IMR-90 (cell line): ENCODE data around the gene IGF1R. TPM values are rescaled to one million over a fixed set of nuclear protein-coding genes. Genes with fewer than 3 reads are reported as not detected.

Source experiments
- ATAC-seq: fragments of 200-7000 bp; cut with Tn5 transposase; 2 replicates; pipeline ENCODE4 v1.9.1; 2020; ENCODE audit warnings: low read depth, mild to moderate bottlenecking, moderate library complexity
- BruUV-seq: library from RNA; stranded (reverse); fragments of 400-500 nt; replicated peaks from 2 replicates; lab custom pipeline; 2021; lab: Mats Ljungman, UMichigan
- CTCF ChIA-PET: fragments of 300-600 bp; formaldehyde crosslinking; extraction: SDS; loops from one replicate; lab custom pipeline; 2021; ENCODE audit warnings: antibody characterized with exemption; lab: Yijun Ruan, JAX
- POLR2A ChIA-PET: fragments of 300-600 bp; sonication (Branson Sonifier 250); formaldehyde crosslinking; loops from one replicate; lab custom pipeline; 2022; ENCODE audit warnings: antibody characterized with exemption; ENCODE audit not compliant: unreplicated experiment; lab: Charles Lee
- DNase-seq: peaks from one replicate; pipeline ENCODE4 v3.0.0; 2013
- H2AFZ ChIP-seq: replicated peaks from 2 replicates; pipeline ENCODE3; 2013; ENCODE audit warnings: low read length, mild to moderate bottlenecking; ENCODE audit not compliant: poor library complexity
- H2AK5ac ChIP-seq: 2 replicates; pipeline ENCODE4 v1.6.1; 2013; ENCODE audit warnings: low read depth, low read length, inconsistent platforms
- H2AK9ac ChIP-seq: replicated peaks from 2 replicates; pipeline ENCODE3; 2013; ENCODE audit warnings: mild to moderate bottlenecking, low read depth, low read length, moderate library complexity; ENCODE audit not compliant: poor library complexity
- H2BK120ac ChIP-seq: 2 replicates; pipeline ENCODE4 v1.6.1; 2013; ENCODE audit warnings: low read depth, low read length, inconsistent platforms
- H2BK15ac ChIP-seq: 3 replicates; pipeline ENCODE4 v1.6.1; 2013; ENCODE audit warnings: low read depth, low read length, inconsistent platforms
- H2BK20ac ChIP-seq: 2 replicates; pipeline ENCODE4 v1.6.1; 2013; ENCODE audit warnings: low read depth, mild to moderate bottlenecking, inconsistent platforms, low read length, moderate library complexity
- H2BK5ac ChIP-seq: 2 replicates; pipeline ENCODE4 v1.6.1; 2013; ENCODE audit warnings: mild to moderate bottlenecking, low read depth, low read length, inconsistent platforms; ENCODE audit not compliant: poor library complexity, severe bottlenecking
- H3K14ac ChIP-seq: replicated peaks from 2 replicates; pipeline ENCODE4 v1.6.1; 2013; ENCODE audit warnings: low read depth, low read length, inconsistent platforms
- H3K18ac ChIP-seq: 2 replicates; pipeline ENCODE4 v1.6.1; 2013; ENCODE audit warnings: low read depth, low read length, control low read depth
- H3K23ac ChIP-seq: 2 replicates; pipeline ENCODE4 v1.6.1; 2013; ENCODE audit warnings: low read depth, low read length, inconsistent platforms
- H3K27ac ChIP-seq: 2 replicates; pipeline ENCODE4 v1.5.1; 2013; ENCODE audit warnings: mild to moderate bottlenecking, control low read depth, low read length; ENCODE audit not compliant: insufficient read depth
- H3K27me3 ChIP-seq: 2 replicates; pipeline ENCODE4 v1.6.1; 2013; ENCODE audit warnings: low read length; ENCODE audit not compliant: control insufficient read depth, insufficient read depth
- H3K36me3 ChIP-seq: 2 replicates; pipeline ENCODE4 v1.6.1; 2013; ENCODE audit warnings: low read length, mixed read lengths; ENCODE audit not compliant: control insufficient read depth, insufficient read depth
- H3K4ac ChIP-seq: 2 replicates; pipeline ENCODE4 v1.6.1; 2013; ENCODE audit warnings: low read depth, low read length, inconsistent platforms
- H3K4me1 ChIP-seq: 2 replicates; pipeline ENCODE4 v1.6.1; 2013; ENCODE audit warnings: low read length, mixed read lengths; ENCODE audit not compliant: control insufficient read depth, insufficient read depth
- H3K4me2 ChIP-seq: 2 replicates; pipeline ENCODE4 v1.6.1; 2013; ENCODE audit warnings: low read depth, mild to moderate bottlenecking, control low read depth, low read length, moderate library complexity
- H3K4me3 ChIP-seq: 2 replicates; pipeline ENCODE4 v1.5.1; 2013; ENCODE audit warnings: low read depth, mild to moderate bottlenecking, control low read depth, low read length, moderate library complexity; ENCODE audit not compliant: insufficient read depth
- H3K56ac ChIP-seq: 2 replicates; pipeline ENCODE4 v1.6.1; 2013; ENCODE audit warnings: low read length, inconsistent platforms; ENCODE audit not compliant: insufficient read depth; ENCODE audit errors: extremely low read depth
- H3K79me1 ChIP-seq, 2 experiments: 2 replicates each; pipeline ENCODE4 v1.6.1; 2013; ENCODE audit warnings: low read length in 2 of 2, inconsistent platforms in 1 of 2, low read depth in 1 of 2
- H3K9ac ChIP-seq: 2 replicates; pipeline ENCODE4 v1.6.1; 2013; ENCODE audit warnings: low read depth, low read length, control low read depth
- H3K9me1 ChIP-seq: 2 replicates; pipeline ENCODE4 v1.6.1; 2013; ENCODE audit warnings: low read length, inconsistent platforms; ENCODE audit not compliant: insufficient read depth
- H3K9me3 ChIP-seq: 2 replicates; pipeline ENCODE4 v1.6.1; 2013; ENCODE audit warnings: low read length; ENCODE audit not compliant: control insufficient read depth, insufficient read depth
- H4K20me1 ChIP-seq: 2 replicates; pipeline ENCODE4 v1.6.1; 2013; ENCODE audit warnings: low read length, inconsistent platforms; ENCODE audit not compliant: insufficient read depth
- H4K5ac ChIP-seq: 2 replicates; pipeline ENCODE4 v1.6.1; 2013; ENCODE audit warnings: mild to moderate bottlenecking, low read depth, low read length, control low read depth
- H4K8ac ChIP-seq, 2 experiments: 2 replicates each; pipeline ENCODE4 v1.6.1; 2013; ENCODE audit warnings: low read depth in 2 of 2, low read length in 2 of 2, control low read depth in 1 of 2, inconsistent platforms in 1 of 2
- H4K91ac ChIP-seq: 2 replicates; pipeline ENCODE4 v1.6.1; 2013; ENCODE audit warnings: low read depth, low read length, inconsistent platforms; ENCODE audit not compliant: insufficient read depth
- ELK1 ChIP-seq: fragments of 150-350 bp; IDR thresholded peaks from 2 replicates; pipeline ENCODE4 v1.6.1; 2016; ENCODE audit warnings: low read depth, mild to moderate bottlenecking, low read length, moderate library complexity, borderline replicate concordance
- MAFK ChIP-seq: IDR thresholded peaks from 2 replicates; pipeline ENCODE4 v1.6.1; 2012; ENCODE audit warnings: low read depth, low read length, improper control_type of control experiment
- MXI1 ChIP-seq: IDR thresholded peaks from 2 replicates; pipeline ENCODE4 v1.6.1; 2012; ENCODE audit warnings: low read depth, mild to moderate bottlenecking, low read length, moderate library complexity, borderline replicate concordance
- POLR2A ChIP-seq: IDR thresholded peaks from 2 replicates; pipeline ENCODE4 v1.6.1; 2012; ENCODE audit warnings: mild to moderate bottlenecking, low read depth, low read length
- RAD21 ChIP-seq: IDR thresholded peaks from 2 replicates; pipeline ENCODE4 v1.6.1; 2012; ENCODE audit warnings: low read length, improper control_type of control experiment
- RCOR1 ChIP-seq: IDR thresholded peaks from 2 replicates; pipeline ENCODE4 v1.6.1; 2012; ENCODE audit warnings: mild to moderate bottlenecking, low read length, improper control_type of control experiment; ENCODE audit not compliant: insufficient replicate concordance
- WGBS, 2 experiments: methylation state at CpG; one replicate each; pipeline versions ENCODE4 v1.1.5 to v1.1.7; 2013; ENCODE audit warnings: missing lambda C conversion rate in 2 of 2; ENCODE audit not compliant: insufficient read length in 1 of 2; ENCODE audit errors: extremely low coverage in 2 of 2; 5-methylcytosine and 5-hydroxymethylcytosine counted together
- dilution Hi-C: fragments of 300-500 bp; cut with HindIII; formaldehyde crosslinking; loops from one replicate; pipeline ENCODE4 v1.14.3; 2018; ENCODE audit warnings: low sequenced_read_pairs; ENCODE audit not compliant: unreplicated experiment
- in situ Hi-C: fragments of 300-500 bp; cut with MboI; formaldehyde crosslinking; loops from 3 replicates; pipeline ENCODE4 v1.14.3; 2019; ENCODE audit warnings: low sequenced_read_pairs, inconsistent platforms, mixed read lengths
- intact Hi-C: fragments of 100-400 bp; cut with micrococcal nuclease; formaldehyde crosslinking; loops from 2 replicates; pipeline ENCODE4 v1.10.0; 2022
- polyA plus RNA-seq, 3 experiments: library from polyadenylated mRNA; depleted of rRNA; stranded (reverse); fragments of >200 nt; gene quantifications; 2 replicates each; pipeline ENCODE4 v1.2.3, GENCODE V29; 2012; ENCODE audit warnings: low replicate concordance in 1 of 3
- total RNA-seq: library from RNA; depleted of rRNA; stranded (reverse); fragments of >200 nt; gene quantifications from 2 replicates; pipeline ENCODE4 v1.2.3, GENCODE V29; 2012

Gene IGF1R
- total and polyA plus RNA-seq, 2 of the 4 experiments (the other 2 are of a cell fraction), result 24.0 to 24.9 TPM

GRCh38 chr15:98683831-98684230, 35.5 kb downstream of the IGF1R start:
- DNase-seq (no peak), ATAC-seq (no peak)
- 73% methylated on average over 3 of the region's 5 CpGs; no CpG with 5 or more reads in 1 of the 2 experiments for WGBS, 2 experiments
- H2AFZ ChIP-seq, result no peak overlapping the region
- H3K4me1 ChIP-seq, result peaks cover 31% of the 10 kb centered on the region
- CTCF ChIA-PET, result interaction anchor here (0.8 to 1.0 kb wide), 3 partner anchors 12 to 113 kb away, joined by 3 to 6 read pairs (median 4); no protein-coding TSS in a partner anchor
- H2BK5ac ChIP-seq, result peak overlapping the region; percentile 22
- H2AK9ac ChIP-seq, result no peak overlapping the region
- no peaks in the 10 kb centered on the region for H3K27me3 ChIP-seq
- dilution Hi-C loops, result no loop called here
- H2AK5ac ChIP-seq, result peak overlapping the region; percentile 40; the same call in 1 of the 2 replicates
- POLR2A ChIA-PET, result no interaction called here
- no peak overlapping the region for H4K5ac ChIP-seq
- H3K56ac ChIP-seq, result no peak overlapping the region
- BruUV-seq, result no TSS peak
- 0 out of 2 replicates have a peak overlapping the region, but pooled peaks have one; percentile 3 for H3K14ac ChIP-seq
- no peak overlapping the region for H2BK15ac ChIP-seq
- intact Hi-C loops, result no loop called here
- H3K9me3 ChIP-seq, result no peaks in the 10 kb centered on the region
- H3K36me3 ChIP-seq, result no peaks in the 10 kb centered on the region
- H3K9me1 ChIP-seq, result peaks cover 68% of the 10 kb centered on the region
- 0 out of 2 replicates have a peak overlapping the region, but pooled peaks have one; percentile 4 for H3K18ac ChIP-seq
- H3K9ac ChIP-seq, result no peak overlapping the region
- H2BK20ac ChIP-seq, result no peak overlapping the region
- 0 out of 2 replicates have a peak overlapping the region, but pooled peaks have one; percentile 2 for H3K4ac ChIP-seq
- H3K23ac ChIP-seq, result no peak overlapping the region
- H3K79me1 ChIP-seq, result peaks cover 29 to 94% of the 10 kb centered on the region in 2 experiments
- H3K27ac ChIP-seq, result peak overlapping the region; percentile 45; the same call in 1 of the 2 replicates
- H3K4me2 ChIP-seq, result peak overlapping the region; percentile 42
- H2BK120ac ChIP-seq, result no peak overlapping the region
- peaks cover 99% of the 10 kb centered on the region for H4K20me1 ChIP-seq
- in situ Hi-C loops, result no loop called here
- no peak overlapping the region for H3K4me3 ChIP-seq
- H4K8ac ChIP-seq, result no peak overlapping the region
- TF ChIP-seq RAD21 (no peak), MAFK (no peak), POLR2A (no peak), RCOR1 (no peak), ELK1 (no peak), MXI1 (no peak)
- H4K91ac ChIP-seq, result peak overlapping the region; percentile 38
